Cardiac fibroblast (primary cell): ENCODE data around the gene ZNF446.

Source experiments
- DNase-seq, 2 donors: peaks; one replicate each; pipeline versions ENCODE4 v3.0.0 to v3.0.0-alpha.2; 2010; ENCODE audit warnings: low read depth in 2 of 2
- H3K4me3 ChIP-seq, 2 donors: replicated peaks in 1 of 2; 1 replicate in 1 of 2; 2 replicates in 1 of 2; pipeline ENCODE4 v1.5.1; 2011; ENCODE audit warnings: low read depth in 2 of 2, low read length in 2 of 2, mild to moderate bottlenecking in 2 of 2, moderate library complexity in 1 of 2
- TF ChIP-seq, protein P1 (sequence below): IDR thresholded peaks from one replicate; pipeline ENCODE4 v1.5.1; 2011; ENCODE audit warnings: low read depth, mild to moderate bottlenecking, low read length, inconsistent platforms

ZNF446 gene

DNA sequence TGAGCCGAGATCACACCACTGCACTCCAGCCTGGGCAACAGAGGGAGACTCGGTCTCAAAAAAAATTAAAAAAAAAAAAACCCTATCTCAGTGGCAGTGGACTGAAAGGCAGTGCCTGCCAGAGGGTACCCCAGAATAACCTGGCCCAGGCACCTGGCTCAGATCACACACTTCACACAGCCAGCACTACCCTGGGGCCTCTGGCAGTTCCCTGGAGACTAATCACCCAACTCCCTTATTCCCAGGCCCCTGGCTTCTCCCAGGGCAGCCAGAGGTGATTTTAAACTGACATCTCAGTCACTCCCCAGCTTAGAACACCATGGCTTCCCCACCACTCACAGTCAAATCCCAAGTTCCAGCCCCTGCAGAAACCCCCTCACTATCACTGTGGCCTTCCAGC is 39.1 kb downstream of the ZNF446 start:
- no peak for DNase-seq
- no peak overlapping the region for H3K4me3 ChIP-seq
- TF ChIP-seq, protein P1, sequence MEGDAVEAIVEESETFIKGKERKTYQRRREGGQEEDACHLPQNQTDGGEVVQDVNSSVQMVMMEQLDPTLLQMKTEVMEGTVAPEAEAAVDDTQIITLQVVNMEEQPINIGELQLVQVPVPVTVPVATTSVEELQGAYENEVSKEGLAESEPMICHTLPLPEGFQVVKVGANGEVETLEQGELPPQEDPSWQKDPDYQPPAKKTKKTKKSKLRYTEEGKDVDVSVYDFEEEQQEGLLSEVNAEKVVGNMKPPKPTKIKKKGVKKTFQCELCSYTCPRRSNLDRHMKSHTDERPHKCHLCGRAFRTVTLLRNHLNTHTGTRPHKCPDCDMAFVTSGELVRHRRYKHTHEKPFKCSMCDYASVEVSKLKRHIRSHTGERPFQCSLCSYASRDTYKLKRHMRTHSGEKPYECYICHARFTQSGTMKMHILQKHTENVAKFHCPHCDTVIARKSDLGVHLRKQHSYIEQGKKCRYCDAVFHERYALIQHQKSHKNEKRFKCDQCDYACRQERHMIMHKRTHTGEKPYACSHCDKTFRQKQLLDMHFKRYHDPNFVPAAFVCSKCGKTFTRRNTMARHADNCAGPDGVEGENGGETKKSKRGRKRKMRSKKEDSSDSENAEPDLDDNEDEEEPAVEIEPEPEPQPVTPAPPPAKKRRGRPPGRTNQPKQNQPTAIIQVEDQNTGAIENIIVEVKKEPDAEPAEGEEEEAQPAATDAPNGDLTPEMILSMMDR: no peak

DNA sequence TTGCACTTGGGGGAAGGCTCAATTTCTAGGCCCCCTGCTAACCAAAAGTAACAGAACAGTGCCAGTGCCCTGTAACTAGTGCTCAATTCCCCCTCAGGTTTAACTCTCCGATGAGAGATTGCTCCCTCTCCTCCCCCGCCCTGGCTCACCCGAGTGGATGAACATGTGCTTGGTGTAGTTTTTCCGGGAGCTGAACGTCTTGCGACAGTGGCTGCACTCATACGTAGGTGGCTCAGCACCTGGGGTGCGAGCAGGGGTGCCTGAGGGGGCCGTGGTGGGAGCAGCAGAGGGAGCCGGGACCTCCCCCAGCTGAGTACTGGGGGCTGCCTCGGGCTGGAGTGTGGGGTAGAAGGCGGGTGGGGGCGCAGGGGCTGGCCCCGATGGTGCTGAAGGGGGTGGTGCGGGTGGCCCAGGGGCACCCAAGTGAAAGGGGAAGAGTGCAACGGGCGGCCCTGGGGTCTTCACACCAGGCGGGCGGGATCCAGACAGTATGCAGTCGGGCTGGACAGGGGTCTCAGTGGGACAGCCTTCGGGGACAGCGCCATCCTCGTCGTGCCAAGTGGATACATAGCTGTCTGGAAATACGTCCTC is 40.2 kb downstream of the ZNF446 start:
- no peak for DNase-seq
- H3K4me3 ChIP-seq: no peak overlapping the region
- TF ChIP-seq, protein P1: no peak

DNA sequence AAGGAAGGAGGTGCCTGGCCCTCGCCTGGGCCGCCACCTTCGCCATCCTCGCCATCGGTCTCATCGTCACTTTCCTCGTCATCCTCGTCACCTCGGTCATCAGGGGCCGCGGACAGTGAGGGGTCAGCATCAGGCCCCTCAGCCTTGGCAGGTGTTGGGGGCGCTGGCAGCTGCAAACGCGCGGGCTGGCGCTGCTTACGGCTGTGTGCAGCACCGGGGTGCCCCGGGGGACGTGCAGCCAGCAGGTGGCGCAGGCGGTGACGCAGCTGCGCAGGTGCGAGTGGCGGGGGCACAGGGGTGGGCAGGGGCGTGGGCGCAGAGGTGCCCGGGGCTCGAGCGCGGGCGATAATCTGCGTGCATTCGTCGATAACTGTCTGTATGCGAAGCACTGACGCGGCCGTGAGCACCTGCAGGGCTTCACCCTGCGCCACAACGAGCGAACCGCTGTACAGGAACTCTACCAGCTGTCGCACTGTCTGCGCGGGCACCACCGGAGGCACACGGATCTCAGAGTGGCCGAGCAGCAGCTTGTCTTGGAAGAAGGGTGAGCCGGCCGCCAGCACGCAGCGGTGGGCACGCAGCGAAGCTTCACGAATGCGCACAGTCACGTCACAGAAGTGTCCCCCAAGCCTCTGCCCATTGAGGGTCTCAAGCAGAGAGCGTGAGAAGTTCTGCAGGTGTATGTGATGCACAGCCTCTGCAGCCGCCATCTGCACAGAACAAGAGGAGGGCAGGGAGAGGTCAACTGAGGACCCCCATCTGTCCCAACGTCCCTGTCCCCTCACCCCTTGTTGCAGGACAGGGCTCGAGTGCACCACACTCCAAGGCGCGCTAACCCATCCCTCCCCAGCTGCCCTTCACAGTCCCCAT is 41.0 kb downstream of the ZNF446 start:
- no peak overlapping the region for H3K4me3 ChIP-seq
- DNase-seq: no peak
- TF ChIP-seq, protein P1: no peak

DNA sequence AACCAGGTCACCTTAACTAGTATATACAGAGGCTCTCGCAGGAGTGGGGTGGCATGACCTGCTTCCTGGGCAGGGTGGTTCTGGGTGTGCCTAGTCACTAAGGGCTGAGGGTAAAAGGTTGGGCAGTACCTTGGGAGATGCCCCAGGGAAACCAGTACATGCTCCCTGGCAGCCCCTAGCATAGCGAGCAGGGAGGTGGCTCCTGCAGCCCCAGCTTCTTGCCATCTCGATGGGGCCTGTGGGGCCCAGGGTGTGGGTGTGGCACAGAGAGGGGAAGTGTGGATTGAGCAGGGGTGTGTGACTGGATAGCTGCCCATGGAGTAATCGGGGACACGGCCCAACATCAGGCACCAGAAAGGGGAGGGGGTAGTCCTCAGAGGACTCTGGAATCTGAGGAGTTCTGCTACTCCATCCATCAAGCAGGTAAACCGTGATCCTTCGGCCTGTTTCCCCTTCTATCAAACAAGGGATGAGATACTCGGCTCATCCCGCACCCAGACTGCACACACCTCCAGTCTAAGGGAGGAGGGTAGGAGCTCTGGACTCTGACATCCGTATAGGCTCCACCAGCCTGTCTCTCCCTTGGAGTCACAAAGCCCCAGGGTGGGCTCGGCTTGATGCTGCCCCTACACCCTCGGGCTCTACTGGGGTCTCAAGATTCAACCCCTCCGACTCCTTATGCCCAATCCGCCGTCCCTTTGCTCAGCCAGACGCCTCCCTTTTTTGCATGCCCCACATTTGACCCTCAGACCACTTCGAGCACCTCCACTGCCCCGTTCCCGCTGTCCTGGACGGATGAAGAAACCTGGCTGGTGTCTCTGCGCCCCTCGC is 42.3 kb downstream of the ZNF446 start:
- TF ChIP-seq, protein P1: no peak
- DNase-seq: peak in 1 of 2 donors; percentile 7
- peak overlapping the region; percentile 84 to 85 for H3K4me3 ChIP-seq

DNA sequence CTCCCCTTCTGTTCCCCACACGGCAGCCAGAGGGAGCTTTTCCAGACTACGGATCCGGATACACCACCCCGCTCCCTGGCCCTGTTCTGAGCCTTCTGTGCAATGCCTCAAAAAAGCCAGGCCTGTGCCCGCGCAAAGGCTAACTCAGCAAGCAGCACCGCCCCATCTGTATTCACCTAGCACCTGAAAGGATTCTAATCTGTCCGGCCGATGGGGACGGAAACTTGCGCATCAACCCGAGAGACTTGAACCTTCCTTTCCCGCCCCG is 42.9 kb downstream of the ZNF446 start:
- TF ChIP-seq, protein P1: peak; percentile 80

DNA sequence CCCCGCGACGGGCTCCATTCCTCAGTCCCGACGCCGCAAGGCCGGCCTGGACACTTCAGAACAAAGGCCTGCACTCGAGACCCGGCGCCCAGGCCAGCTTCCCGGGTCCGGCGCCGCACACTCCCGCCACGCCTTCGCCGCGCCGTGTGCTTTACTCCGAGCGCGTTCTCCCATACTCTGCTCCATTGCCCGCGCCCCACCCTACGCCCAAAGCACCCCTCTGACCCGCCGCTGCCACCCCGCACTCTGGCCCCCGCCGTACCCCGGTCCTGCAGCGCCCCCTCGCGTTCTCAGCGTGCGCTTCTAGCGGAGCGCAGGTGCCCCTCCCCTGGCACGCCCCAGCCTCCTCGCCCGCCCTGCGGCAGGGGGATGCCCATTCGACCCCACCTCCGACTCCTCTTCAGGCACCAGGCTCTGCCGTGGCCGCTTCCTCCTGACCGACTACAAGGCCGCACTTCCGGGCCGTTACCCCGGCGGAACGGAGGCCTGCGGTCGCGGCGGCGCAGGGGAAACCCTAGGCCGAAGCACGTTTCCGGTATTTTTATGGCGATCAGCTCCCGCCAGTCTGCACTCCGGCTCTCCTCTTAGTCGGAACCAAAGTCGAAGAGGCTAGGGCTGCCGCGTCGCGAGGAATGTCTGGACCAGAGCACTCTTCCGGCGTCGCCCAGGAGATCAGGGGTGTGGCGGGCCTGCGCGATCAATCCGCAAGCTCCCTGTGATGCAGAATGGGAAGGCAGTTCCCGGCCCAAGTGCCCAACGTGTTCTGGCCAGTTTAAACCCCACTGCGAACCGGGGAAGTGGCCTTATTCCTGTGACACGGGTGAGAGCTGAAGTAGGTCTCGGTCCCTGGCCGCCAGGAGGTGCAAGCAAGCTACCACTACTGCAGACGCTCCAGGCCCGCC is 43.5 kb downstream of the ZNF446 start, which contains the start of gene ZBTB45:
ZBTB45 (minus strand) TSS at position 456 of the 902 bp plus-strand sequence. CDS start 2,137 bp downstream, outside the sequence.
- peak; percentile 98 for DNase-seq

More for the DNA sequence above, 42.9 kb downstream of the ZNF446 start:
- peak overlapping the region; percentile 84 to 85 for H3K4me3 ChIP-seq
- peak; percentile 77 to 78 for DNase-seq

More for the DNA sequence above, 43.5 kb downstream of the ZNF446 start, which contains the start of gene ZBTB45:
- peak within 1 kb of the TSS; percentile 84 to 85 for H3K4me3 ChIP-seq
- TF ChIP-seq, protein P1: peak; percentile 55
